Measurements from ENCODE around the gene IPCEF1.

IPCEF1 gene

GRCh38 chr6:154380741-154381140 is 24.1 kb upstream of the IPCEF1 start:
- no peak overlapping the region for H3K4me3 ChIP-seq (ENCODE audit: low read depth, low read length)
- TF ChIP-seq MAX (IDR thresholded peaks at IDR 0.05; ENCODE audit: low read depth, low read length): no peak
- no peak for TF ChIP-seq MYC (IDR thresholded peaks at IDR 0.05; ENCODE audit: low read depth, low read length)
- no peak for TF ChIP-seq POLR2A (IDR thresholded peaks at IDR 0.05; ENCODE audit: extremely low read depth, insufficient read length)
- no peak for TF ChIP-seq CTCF (IDR thresholded peaks at IDR 0.05; ENCODE audit: low read depth, low read length)
- DNase-seq (ENCODE audit: low read depth): no peak

GRCh38 chr6:154379585-154379984 is 23.0 kb upstream of the IPCEF1 start:
- DNase-seq (ENCODE audit: low read depth): no peak
- TF ChIP-seq POLR2A (IDR thresholded peaks at IDR 0.05; ENCODE audit: extremely low read depth, insufficient read length): no peak
- no peak for TF ChIP-seq MAX (IDR thresholded peaks at IDR 0.05; ENCODE audit: low read depth, low read length)
- TF ChIP-seq MYC (IDR thresholded peaks at IDR 0.05; ENCODE audit: low read depth, low read length): no peak
- no peak for TF ChIP-seq CTCF (IDR thresholded peaks at IDR 0.05; ENCODE audit: low read depth, low read length)
- H3K4me3 ChIP-seq (ENCODE audit: low read depth, low read length): no peak overlapping the region

- no peak overlapping the region for H3K4me3 ChIP-seq (ENCODE audit: low read depth, low read length)
- no peak for DNase-seq (ENCODE audit: low read depth)
- TF ChIP-seq MYC (IDR thresholded peaks at IDR 0.05; ENCODE audit: low read depth, low read length) (no peak), POLR2A (IDR thresholded peaks at IDR 0.05; ENCODE audit: extremely low read depth, insufficient read length) (no peak), MAX (IDR thresholded peaks at IDR 0.05; ENCODE audit: low read depth, low read length) (no peak), CTCF (IDR thresholded peaks at IDR 0.05; ENCODE audit: low read depth, low read length) (no peak)
Observed at GRCh38 chr6:154378518-154378917, 21.9 kb upstream of the IPCEF1 start.

- H3K4me3 ChIP-seq (ENCODE audit: low read depth, low read length): no peak overlapping the region
- no peak for TF ChIP-seq MAX (IDR thresholded peaks at IDR 0.05; ENCODE audit: low read depth, low read length)
- TF ChIP-seq MYC (IDR thresholded peaks at IDR 0.05; ENCODE audit: low read depth, low read length): no peak
- no peak for TF ChIP-seq CTCF (IDR thresholded peaks at IDR 0.05; ENCODE audit: low read depth, low read length)
- no peak for TF ChIP-seq POLR2A (IDR thresholded peaks at IDR 0.05; ENCODE audit: extremely low read depth, insufficient read length)
- no peak for DNase-seq (ENCODE audit: low read depth)
Observed at GRCh38 chr6:154377726-154378125, 21.1 kb upstream of the IPCEF1 start.

GRCh38 chr6:154373971-154374370 is 17.4 kb upstream of the IPCEF1 start:
- TF ChIP-seq POLR2A (IDR thresholded peaks at IDR 0.05; ENCODE audit: extremely low read depth, insufficient read length) (no peak), MAX (IDR thresholded peaks at IDR 0.05; ENCODE audit: low read depth, low read length) (no peak), CTCF (IDR thresholded peaks at IDR 0.05; ENCODE audit: low read depth, low read length) (no peak), MYC (IDR thresholded peaks at IDR 0.05; ENCODE audit: low read depth, low read length) (no peak)
- DNase-seq (ENCODE audit: low read depth): no peak

GRCh38 chr6:154371281-154371680 is 14.7 kb upstream of the IPCEF1 start:
- no peak for TF ChIP-seq MAX (IDR thresholded peaks at IDR 0.05; ENCODE audit: low read depth, low read length)
- TF ChIP-seq MYC (IDR thresholded peaks at IDR 0.05; ENCODE audit: low read depth, low read length): no peak
- TF ChIP-seq POLR2A (IDR thresholded peaks at IDR 0.05; ENCODE audit: extremely low read depth, insufficient read length): no peak
- no peak for TF ChIP-seq CTCF (IDR thresholded peaks at IDR 0.05; ENCODE audit: low read depth, low read length)
- H3K4me3 ChIP-seq (ENCODE audit: low read depth, low read length): no peak overlapping the region
- no peak for DNase-seq (ENCODE audit: low read depth)

More at GRCh38 chr6:154373971-154374370, 17.4 kb upstream of the IPCEF1 start:
- no peak overlapping the region for H3K4me3 ChIP-seq (ENCODE audit: low read depth, low read length)

Measured in NB4 (cell line).